Fibroblast of lung (primary cell): ENCODE measurements around the gene LRRFIP1.

ENCODE experiments used
- EZH2 ChIP-seq: IDR thresholded peaks from 2 replicates; pipeline ENCODE4 v1.5.1; 2012; ENCODE audit warnings: low read length, control low read depth, mild to moderate bottlenecking; ENCODE audit errors: missing control alignments
- TF ChIP-seq, protein P1 (sequence below), 2 donors: IDR thresholded peaks in 1 of 2; conservative IDR thresholded peaks in 1 of 2; 1 replicate in 1 of 2; 2 replicates in 1 of 2; pipeline ENCODE4 v1.5.1; 2011 to 2012; ENCODE audit warnings: low read length in 2 of 2, control low read depth in 1 of 2, inconsistent platforms in 1 of 2, low read depth in 1 of 2, mild to moderate bottlenecking in 1 of 2

DNA sequence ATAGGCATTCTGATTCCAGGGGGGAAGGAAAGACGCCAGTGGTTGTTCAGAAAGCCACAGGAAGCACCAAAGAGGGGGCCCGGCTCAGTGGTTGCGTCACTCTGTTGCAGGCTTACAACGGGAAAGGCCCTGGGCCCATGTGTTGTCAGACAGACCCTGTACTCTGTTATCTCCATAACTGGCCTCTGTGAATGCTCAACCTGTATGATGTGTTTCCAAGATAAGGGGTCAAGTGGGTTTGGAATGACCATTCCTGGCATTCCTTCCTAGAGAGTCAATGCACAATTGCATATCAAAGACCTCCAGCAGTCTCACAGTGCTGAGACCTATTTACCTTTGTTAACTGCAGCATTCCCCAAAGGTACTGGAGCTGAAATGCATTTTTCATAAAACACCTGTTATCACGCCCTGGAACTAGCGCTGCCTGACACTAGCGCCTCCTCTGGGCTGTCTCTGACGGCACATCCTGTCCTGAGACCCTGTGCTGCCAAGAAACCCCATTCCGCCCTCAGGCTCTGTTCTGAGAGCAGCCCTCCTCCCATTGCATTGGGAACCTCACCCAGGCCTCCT lies 13.2 kb upstream of the LRRFIP1 start:
- TF ChIP-seq, protein P1, sequence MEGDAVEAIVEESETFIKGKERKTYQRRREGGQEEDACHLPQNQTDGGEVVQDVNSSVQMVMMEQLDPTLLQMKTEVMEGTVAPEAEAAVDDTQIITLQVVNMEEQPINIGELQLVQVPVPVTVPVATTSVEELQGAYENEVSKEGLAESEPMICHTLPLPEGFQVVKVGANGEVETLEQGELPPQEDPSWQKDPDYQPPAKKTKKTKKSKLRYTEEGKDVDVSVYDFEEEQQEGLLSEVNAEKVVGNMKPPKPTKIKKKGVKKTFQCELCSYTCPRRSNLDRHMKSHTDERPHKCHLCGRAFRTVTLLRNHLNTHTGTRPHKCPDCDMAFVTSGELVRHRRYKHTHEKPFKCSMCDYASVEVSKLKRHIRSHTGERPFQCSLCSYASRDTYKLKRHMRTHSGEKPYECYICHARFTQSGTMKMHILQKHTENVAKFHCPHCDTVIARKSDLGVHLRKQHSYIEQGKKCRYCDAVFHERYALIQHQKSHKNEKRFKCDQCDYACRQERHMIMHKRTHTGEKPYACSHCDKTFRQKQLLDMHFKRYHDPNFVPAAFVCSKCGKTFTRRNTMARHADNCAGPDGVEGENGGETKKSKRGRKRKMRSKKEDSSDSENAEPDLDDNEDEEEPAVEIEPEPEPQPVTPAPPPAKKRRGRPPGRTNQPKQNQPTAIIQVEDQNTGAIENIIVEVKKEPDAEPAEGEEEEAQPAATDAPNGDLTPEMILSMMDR (conservative IDR thresholded peaks at IDR 0.05 in 1 of 2, IDR thresholded peaks at IDR 0.05 in 1 of 2; ENCODE audit: low read depth in 1 of 2, low read length in 2 of 2): no peak
- no peak for TF ChIP-seq EZH2
